Fibroblast of mammary gland (primary cell): ENCODE data around the gene RUNX3.

ENCODE experiments used
- DNase-seq: peaks from one replicate; pipeline ENCODE4 v3.0.0-alpha.2; 2010; ENCODE audit warnings: low read depth
- H3K4me3 ChIP-seq: 2 replicates; pipeline ENCODE4 v1.5.1; 2011; ENCODE audit warnings: low read depth, mild to moderate bottlenecking, low read length, moderate library complexity; ENCODE audit not compliant: control insufficient read depth
- CTCF ChIP-seq: conservative IDR thresholded peaks from 2 replicates; pipeline ENCODE4 v1.5.1; 2011; ENCODE audit warnings: low read depth, low read length, inconsistent platforms; ENCODE audit not compliant: control insufficient read depth, insufficient read depth

The RUNX3 gene

GRCh38 chr1:24898909-24899439 is 31.1 kb downstream of the RUNX3 start:
- TF ChIP-seq CTCF, result no peak
- DNase-seq, result no peak
- H3K4me3 ChIP-seq, result no peak overlapping the region

GRCh38 chr1:24898152-24898908 is 31.7 kb downstream of the RUNX3 start:
- no peak overlapping the region for H3K4me3 ChIP-seq
- DNase-seq, result peak; percentile 23
- peak; percentile 91 for TF ChIP-seq CTCF

- DNase-seq, result no peak
- TF ChIP-seq CTCF, result no peak
Observed at GRCh38 chr1:24897263-24898151, 32.6 kb downstream of the RUNX3 start.

GRCh38 chr1:24896596-24897262 is 33.3 kb downstream of the RUNX3 start:
- no peak for TF ChIP-seq CTCF
- H3K4me3 ChIP-seq, result no peak overlapping the region
- no peak for DNase-seq

More at GRCh38 chr1:24897263-24898151, 32.6 kb downstream of the RUNX3 start:
- no peak overlapping the region for H3K4me3 ChIP-seq

- DNase-seq, result no peak
- no peak overlapping the region for H3K4me3 ChIP-seq
- TF ChIP-seq CTCF, result no peak
Observed at GRCh38 chr1:24896176-24896575, 33.9 kb downstream of the RUNX3 start.

GRCh38 chr1:24895511-24895910 is 34.6 kb downstream of the RUNX3 start:
- no peak for DNase-seq
- no peak for TF ChIP-seq CTCF
- H3K4me3 ChIP-seq, result no peak overlapping the region
